ACHN (cell line): ENCODE results near the gene DAPK2.

Source experiments
- DNase-seq: peaks from one replicate; pipeline ENCODE4 v3.0.0-alpha.2; 2015
- in situ Hi-C: cut with HindIII; loops from 2 replicates; pipeline ENCODE4 v1.10.0; 2017; ENCODE audit warnings: low sequenced_read_pairs, low pct_ligation_motif_present, low pct_unique_long_range_greater_than_20kb

Gene DAPK2

GRCh38 chr15:63939531-63940130, 106.7 kb downstream of the DAPK2 start:
- in situ Hi-C loops = no loop called here
- no peak for DNase-seq

- DNase-seq = no peak
- in situ Hi-C loops = no loop called here
These were observed 107.7 kb downstream of the DAPK2 start for GRCh38 chr15:63938486-63939061.

- no peak for DNase-seq
- in situ Hi-C loops = no loop called here
These were observed 112.8 kb downstream of the DAPK2 start for GRCh38 chr15:63933522-63933921.

GRCh38 chr15:63931556-63931955, 114.7 kb downstream of the DAPK2 start:
- no peak for DNase-seq
- in situ Hi-C loops = no loop called here

- in situ Hi-C loops = no loop called here
- DNase-seq = no peak
These were observed 116.3 kb downstream of the DAPK2 start for GRCh38 chr15:63930034-63930433.

- in situ Hi-C loops = no loop called here
- no peak for DNase-seq
These were observed 118.0 kb downstream of the DAPK2 start for GRCh38 chr15:63928185-63928842.

GRCh38 chr15:63923993-63924950, 122.0 kb downstream of the DAPK2 start:
- in situ Hi-C loops = no loop called here
- no peak for DNase-seq

GRCh38 chr15:63922916-63923315, 123.4 kb downstream of the DAPK2 start:
- in situ Hi-C loops = no loop called here
- DNase-seq = no peak

- no peak for DNase-seq
- in situ Hi-C loops = no loop called here
These were observed 123.9 kb downstream of the DAPK2 start for GRCh38 chr15:63922261-63922904.

- no peak for DNase-seq
- in situ Hi-C loops = no loop called here
These were observed 125.6 kb downstream of the DAPK2 start for GRCh38 chr15:63920504-63921175.

GRCh38 chr15:63918901-63919348, 127.4 kb downstream of the DAPK2 start:
- in situ Hi-C loops = no loop called here
- no peak for DNase-seq

GRCh38 chr15:63918317-63918672, 128.0 kb downstream of the DAPK2 start:
- in situ Hi-C loops = no loop called here
- no peak for DNase-seq

GRCh38 chr15:63917588-63918316, 128.5 kb downstream of the DAPK2 start:
- in situ Hi-C loops = no loop called here
- no peak for DNase-seq

GRCh38 chr15:63915873-63916771, 130.2 kb downstream of the DAPK2 start:
- in situ Hi-C loops = no loop called here
- no peak for DNase-seq

- in situ Hi-C loops = no loop called here
- no peak for DNase-seq
These were observed 130.9 kb downstream of the DAPK2 start for GRCh38 chr15:63915209-63915872.

- in situ Hi-C loops = no loop called here
- DNase-seq = no peak
These were observed 132.4 kb downstream of the DAPK2 start for GRCh38 chr15:63913786-63914315.
